ENCODE measurements around the gene AP1M2. TPM values are rescaled to one million over a fixed set of nuclear protein-coding genes. Genes with fewer than 3 reads are reported as not detected.

The AP1M2 gene
- total and polyA plus RNA-seq, 2 donors (not counting 3 experiments of a cell fraction or from before 2014, with no cell fraction given), result 0.19 TPM; not detected in 1

DNA sequence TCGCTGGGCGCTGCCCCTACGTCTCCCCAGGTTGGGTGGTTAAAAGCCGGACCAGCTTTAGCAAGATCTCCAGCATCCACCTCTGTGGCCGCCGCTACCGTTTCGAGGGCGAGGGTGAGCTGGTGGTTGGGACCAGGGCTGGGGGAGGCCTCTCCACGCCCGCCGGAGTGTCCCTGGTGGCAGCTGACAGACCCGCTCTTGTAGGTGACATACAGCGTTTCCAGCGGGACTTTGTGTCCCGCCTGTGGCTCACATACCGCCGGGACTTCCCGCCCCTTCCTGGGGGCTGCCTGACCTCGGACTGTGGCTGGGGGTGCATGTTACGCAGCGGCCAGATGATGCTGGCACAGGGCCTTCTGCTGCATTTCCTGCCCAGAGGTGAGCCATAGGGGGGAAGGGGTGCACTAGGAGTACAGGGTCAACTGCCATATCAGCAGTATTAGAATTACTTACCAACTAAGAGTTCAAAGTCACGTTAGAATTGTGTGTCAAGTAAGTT, 42.3 kb downstream of the AP1M2 start:
- BruUV-seq (replicated peaks), result no TSS peak
- Histone ChIP-seq H3K27ac (ENCODE audit: insufficient read depth, low read depth, low read length) (no peak overlapping the region), H4K20me1 (replicated peaks; ENCODE audit: control insufficient read depth, extremely low read depth, insufficient read depth, low read length) (no peaks in the 10 kb centered on the region), H2AFZ (ENCODE audit: low read depth, low read length) (no peak overlapping the region), H3K9me1 (replicated peaks; ENCODE audit: control insufficient read depth, extremely low read depth, insufficient read depth, low read length) (no peaks in the 10 kb centered on the region), H3K4me3 (replicated peaks in 1 of 3; ENCODE audit: insufficient read depth in 1 of 3, low read depth in 1 of 3, low read length in 3 of 3) (peak overlapping the region in 1 of 3 experiments; percentile 91), H3K79me2 (ENCODE audit: control insufficient read depth, insufficient read depth, low read length) (peaks cover 7% of the 10 kb centered on the region), H3K4me2 (ENCODE audit: insufficient read depth, low read length) (peak overlapping the region; percentile 53), H3K36me3 (ENCODE audit: control insufficient read depth in 2 of 2, extremely low read depth in 1 of 2, insufficient read depth in 2 of 2, low read length in 2 of 2) (peaks cover 0 to 3% of the 10 kb centered on the region in 2 experiments), H3K27me3 (ENCODE audit: control insufficient read depth in 2 of 2, insufficient read depth in 2 of 2, low read length in 2 of 2) (no peaks in the 10 kb centered on the region), H3K4me1 (ENCODE audit: control insufficient read depth, extremely low read depth, insufficient read depth, low read length) (peaks cover 4% of the 10 kb centered on the region), H3K9me3 (replicated peaks; ENCODE audit: control insufficient read depth, insufficient read depth, low read length) (no peaks in the 10 kb centered on the region), H3K9ac (replicated peaks; ENCODE audit: extremely low read depth, insufficient read depth, low read length) (no peak overlapping the region)
- POLR2A ChIA-PET, result no interaction called here
- dilution Hi-C loops (cut with MboI; ENCODE audit: extremely low pct_ligation_motif_present, low sequenced_read_pairs), result no loop called here
- TF ChIP-seq POLR2A (IDR thresholded peaks at IDR 0.05; ENCODE audit: low read depth, low read length) (no peak), JUN (IDR thresholded peaks at IDR 0.05; ENCODE audit: borderline replicate concordance, insufficient read depth, insufficient read length, low read depth) (no peak), GATA2 (IDR thresholded peaks at IDR 0.05; ENCODE audit: insufficient read depth, insufficient read length, low read depth, low read length) (no peak), EZH2 (IDR thresholded peaks at IDR 0.05; ENCODE audit: borderline replicate concordance, low read depth, low read length, severe bottlenecking) (no peak), MYC (IDR thresholded peaks at IDR 0.05; ENCODE audit: low read depth, low read length) (no peak), POLR2AphosphoS5 (IDR thresholded peaks at IDR 0.05; ENCODE audit: insufficient read depth, low read depth, low read length) (no peak), FOS (IDR thresholded peaks at IDR 0.05; ENCODE audit: borderline replicate concordance, insufficient read depth, low read length) (no peak)
- TF ChIP-seq, protein P1, sequence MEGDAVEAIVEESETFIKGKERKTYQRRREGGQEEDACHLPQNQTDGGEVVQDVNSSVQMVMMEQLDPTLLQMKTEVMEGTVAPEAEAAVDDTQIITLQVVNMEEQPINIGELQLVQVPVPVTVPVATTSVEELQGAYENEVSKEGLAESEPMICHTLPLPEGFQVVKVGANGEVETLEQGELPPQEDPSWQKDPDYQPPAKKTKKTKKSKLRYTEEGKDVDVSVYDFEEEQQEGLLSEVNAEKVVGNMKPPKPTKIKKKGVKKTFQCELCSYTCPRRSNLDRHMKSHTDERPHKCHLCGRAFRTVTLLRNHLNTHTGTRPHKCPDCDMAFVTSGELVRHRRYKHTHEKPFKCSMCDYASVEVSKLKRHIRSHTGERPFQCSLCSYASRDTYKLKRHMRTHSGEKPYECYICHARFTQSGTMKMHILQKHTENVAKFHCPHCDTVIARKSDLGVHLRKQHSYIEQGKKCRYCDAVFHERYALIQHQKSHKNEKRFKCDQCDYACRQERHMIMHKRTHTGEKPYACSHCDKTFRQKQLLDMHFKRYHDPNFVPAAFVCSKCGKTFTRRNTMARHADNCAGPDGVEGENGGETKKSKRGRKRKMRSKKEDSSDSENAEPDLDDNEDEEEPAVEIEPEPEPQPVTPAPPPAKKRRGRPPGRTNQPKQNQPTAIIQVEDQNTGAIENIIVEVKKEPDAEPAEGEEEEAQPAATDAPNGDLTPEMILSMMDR (IDR thresholded peaks at IDR 0.05; ENCODE audit: extremely low read depth in 1 of 2, insufficient read depth in 1 of 2, low read depth in 1 of 2, low read length in 2 of 2), result no peak
- TF ChIP-seq, protein P2, sequence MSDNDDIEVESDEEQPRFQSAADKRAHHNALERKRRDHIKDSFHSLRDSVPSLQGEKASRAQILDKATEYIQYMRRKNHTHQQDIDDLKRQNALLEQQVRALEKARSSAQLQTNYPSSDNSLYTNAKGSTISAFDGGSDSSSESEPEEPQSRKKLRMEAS (IDR thresholded peaks at IDR 0.05; ENCODE audit: insufficient read depth, insufficient read length), result no peak
- no peak for FAIRE-seq
- intact Hi-C loops (cut with micrococcal nuclease), result no loop called here
- no peak for DNase-seq (ENCODE audit: low read depth, low spot score)
- CTCF ChIA-PET, result interaction anchor here (1.6 kb wide), 1 partner anchor 39 kb away, joined by 4 read pairs; no protein-coding TSS in a partner anchor

All from endothelial cell of umbilical vein (primary cell).